Liver (tissue), 3 donors: ENCODE measurements around the gene SLC11A2.

Source experiments
- CTCF ChIP-seq: fragments of 150-350 bp; IDR thresholded peaks from 2 replicates; pipeline ENCODE4 v1.5.1; 2017; ENCODE audit warnings: improper control_type of control experiment, low read depth, low read length; ENCODE audit not compliant: missing input control
- GABPA ChIP-seq, 2 donors: IDR thresholded peaks in 1 of 2; conservative IDR thresholded peaks in 1 of 2; 2 replicates each; pipeline ENCODE4 v1.6.1; 2016; ENCODE audit warnings: antibody characterized with exemption in 2 of 2, mild to moderate bottlenecking in 1 of 2, moderate library complexity in 1 of 2
- donor health status: healthy.
- donor health status: healthy.

- no peak for TF ChIP-seq GABPA (IDR thresholded peaks at IDR 0.05 in 1 of 2, conservative IDR thresholded peaks at IDR 0.05 in 1 of 2)
- no peak for TF ChIP-seq CTCF
Measured at GRCh38 chr12:50929831-50930230, 96.4 kb downstream of the SLC11A2 start.
